Activated CD4-positive, alpha-beta T cell treated with anti-CD3 and anti-CD28 coated beads, Interleukin-10, Interleukin-2, amounts not matched to agents 100 ng/mL and 50 ng/mL, durations not matched to agents 16 hours and 8 hours (primary cell): ENCODE measurements around the gene RNF151.
A peak's percentile ranks its signal among the peaks of the same experiment; 100 is the strongest.

Experiments
- DNase-seq: peaks from one replicate; pipeline ENCODE4 v3.0.0-alpha.2; 2020

RNF151 gene

GRCh38 chr16:1978476-1979120 is 11.9 kb downstream of the RNF151 start:
- no peak for DNase-seq

GRCh38 chr16:1979271-1980029 is 12.8 kb downstream of the RNF151 start:
- peak; percentile 47 for DNase-seq

- DNase-seq: peak; percentile 32
These were observed 13.5 kb downstream of the RNF151 start for GRCh38 chr16:1980030-1980769.

- no peak for DNase-seq
These were observed 14.1 kb downstream of the RNF151 start for GRCh38 chr16:1980770-1981087.

GRCh38 chr16:1981398-1981836 is 14.8 kb downstream of the RNF151 start, which contains the start of gene NOXO1:
Gene NOXO1 (minus strand): TSS chr16:1981469. CDS start chr16:1981179, 290 bp downstream.
- DNase-seq: no peak

GRCh38 chr16:1982013-1982433 is 15.4 kb downstream of the RNF151 start:
- no peak for DNase-seq

GRCh38 chr16:1982991-1983543 is 16.4 kb downstream of the RNF151 start:
- DNase-seq: no peak

- DNase-seq: peak; percentile 92
These were observed 17.1 kb downstream of the RNF151 start, which contains the start of gene GFER for GRCh38 chr16:1983544-1984346. Gene GFER (plus strand): TSS chr16:1984193. CDS start chr16:1984219, 26 bp downstream.

GRCh38 chr16:1984347-1985225 is 17.9 kb downstream of the RNF151 start:
- DNase-seq: no peak

GRCh38 chr16:1985466-1986150 is 19.0 kb downstream of the RNF151 start:
- DNase-seq: no peak

GRCh38 chr16:1987198-1987597 is 20.5 kb downstream of the RNF151 start:
- no peak for DNase-seq

- no peak for DNase-seq
These were observed 22.8 kb downstream of the RNF151 start, which contains the start of gene SYNGR3 for GRCh38 chr16:1989209-1990100. Gene SYNGR3 (plus strand): TSS chr16:1989970. CDS start chr16:1990103, 133 bp downstream.

GRCh38 chr16:1990101-1990350 is 23.4 kb downstream of the RNF151 start:
- no peak for DNase-seq

- DNase-seq: peak; percentile 54
These were observed 23.9 kb downstream of the RNF151 start for GRCh38 chr16:1990351-1991134.

GRCh38 chr16:1991135-1991551 is 24.5 kb downstream of the RNF151 start:
- DNase-seq: peak; percentile 66

GRCh38 chr16:1991588-1991947 is 24.9 kb downstream of the RNF151 start:
- no peak for DNase-seq

GRCh38 chr16:1991948-1992703 is 25.5 kb downstream of the RNF151 start:
- DNase-seq: peak; percentile 99

GRCh38 chr16:1992704-1993317 is 26.2 kb downstream of the RNF151 start:
- no peak for DNase-seq
